WI38 (cell line): ENCODE data around the gene METTL2A.
A peak's percentile ranks its signal among the peaks of the same experiment; 100 is the strongest.
"Not testable (repeated sequence)": the region's sequence is repeated elsewhere in the genome, so short reads cannot be mapped to it uniquely, and the experiment has no call there.

Experiments
- H3K4me3 ChIP-seq: 2 replicates; pipeline ENCODE4 v1.5.1; 2011; ENCODE audit warnings: low read depth, mild to moderate bottlenecking, control low read depth, low read length
- CTCF ChIP-seq: IDR thresholded peaks from 2 replicates; pipeline ENCODE4 v1.5.1; 2012; ENCODE audit warnings: low read depth, mild to moderate bottlenecking, control low read depth, low read length

Gene METTL2A

DNA sequence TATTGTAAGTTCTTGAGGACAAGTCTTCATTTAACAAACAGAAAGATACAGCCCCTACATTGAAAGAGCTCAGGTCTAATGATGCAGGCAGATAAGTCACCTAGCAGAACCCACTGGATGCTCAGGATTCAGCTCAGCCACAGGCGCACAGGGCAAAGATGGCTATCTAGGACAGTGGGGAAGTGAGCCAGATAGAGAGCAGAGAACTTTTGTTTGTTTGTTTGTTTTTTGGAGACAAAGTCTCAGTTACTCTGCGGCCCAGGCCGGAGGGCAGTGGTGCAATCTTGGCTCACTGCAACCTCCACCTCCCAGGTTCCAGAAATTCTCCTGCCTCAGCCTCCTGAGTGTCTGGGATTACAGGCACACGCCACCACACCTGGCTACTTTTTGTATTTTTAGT is 20.4 kb downstream of the METTL2A start:
- H3K4me3 ChIP-seq: no peak overlapping the region
- TF ChIP-seq CTCF: no peak

DNA sequence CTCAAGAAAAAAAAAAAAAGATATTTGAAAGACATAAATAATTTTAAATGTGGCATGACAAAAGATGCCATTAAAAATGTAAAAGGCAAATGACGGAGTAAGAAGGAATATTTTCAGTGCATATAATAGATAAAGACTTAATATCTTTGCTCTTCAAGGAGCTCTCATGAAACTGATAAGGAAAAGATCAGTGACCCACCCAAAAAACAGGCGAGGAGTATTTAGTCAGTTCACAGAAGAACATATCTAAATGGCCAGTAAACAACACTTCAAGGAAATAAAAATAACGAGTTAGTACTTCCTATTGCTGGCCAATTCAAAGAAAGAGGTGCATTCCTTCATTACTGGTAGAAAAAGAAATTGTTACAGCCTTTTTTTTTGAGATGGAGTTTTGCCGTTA is 22.1 kb downstream of the METTL2A start:
- not testable (repeated sequence) for H3K4me3 ChIP-seq

DNA sequence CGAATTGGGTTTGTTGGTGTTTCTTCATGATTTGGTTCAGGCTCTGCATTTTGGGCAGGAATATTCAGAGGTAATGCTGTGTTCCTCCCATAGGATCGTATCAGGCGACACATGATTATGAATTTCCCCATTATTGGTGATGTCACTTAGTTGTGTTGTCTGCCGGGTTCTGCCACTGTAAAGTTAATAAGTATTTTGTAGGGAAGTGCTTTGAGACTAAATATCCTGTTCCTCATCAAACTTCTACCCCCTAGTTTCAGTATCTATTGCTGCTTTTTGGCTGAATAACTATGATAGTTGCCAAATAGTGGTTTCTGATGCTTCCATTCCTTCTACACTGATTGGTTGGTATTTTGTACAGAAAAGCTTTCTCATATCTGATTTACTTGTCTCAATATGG is 28.5 kb downstream of the METTL2A start:
- H3K4me3 ChIP-seq: not testable (repeated sequence)

GRCh38 chr17:62453041-62453440 is 29.3 kb downstream of the METTL2A start:
- H3K4me3 ChIP-seq: not testable (repeated sequence)

- H3K4me3 ChIP-seq: not testable (repeated sequence)
These were observed 30.0 kb downstream of the METTL2A start for GRCh38 chr17:62453656-62454055.

GRCh38 chr17:62454111-62454510 is 30.4 kb downstream of the METTL2A start:
- not testable (repeated sequence) for H3K4me3 ChIP-seq

DNA sequence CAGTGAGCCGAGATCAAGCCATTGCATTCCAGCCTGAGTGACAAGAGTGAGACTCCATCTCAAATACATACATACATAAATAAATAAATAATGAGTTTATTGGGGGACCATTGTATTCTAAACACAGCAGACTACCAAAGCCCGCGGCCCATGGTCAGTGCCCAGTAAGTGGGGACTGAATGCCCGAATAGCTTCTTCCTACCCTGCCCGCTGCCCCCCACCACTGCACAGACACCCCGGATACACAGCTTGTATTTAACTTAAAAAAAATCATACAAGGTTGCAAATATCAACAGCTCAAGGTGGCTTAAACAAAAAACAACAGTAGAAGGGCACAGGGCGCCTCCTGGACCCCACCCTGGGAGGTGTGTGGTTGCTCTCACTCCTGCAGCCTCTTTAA is 32.3 kb downstream of the METTL2A start:
- no peak overlapping the region for H3K4me3 ChIP-seq
- no peak for TF ChIP-seq CTCF

GRCh38 chr17:62458483-62458882 is 34.8 kb downstream of the METTL2A start:
- not testable (repeated sequence) for H3K4me3 ChIP-seq

GRCh38 chr17:62464422-62464821 is 40.7 kb downstream of the METTL2A start:
- not testable (repeated sequence) for H3K4me3 ChIP-seq

- not testable (repeated sequence) for H3K4me3 ChIP-seq
These were observed 41.6 kb downstream of the METTL2A start for GRCh38 chr17:62465271-62465670.

GRCh38 chr17:62470666-62471379 is 47.1 kb downstream of the METTL2A start:
- not testable (repeated sequence) for H3K4me3 ChIP-seq

GRCh38 chr17:62471380-62471880 is 47.7 kb downstream of the METTL2A start:
- H3K4me3 ChIP-seq: not testable (repeated sequence)

GRCh38 chr17:62473030-62473982 is 49.6 kb downstream of the METTL2A start:
- H3K4me3 ChIP-seq: not testable (repeated sequence)

- H3K4me3 ChIP-seq: peak overlapping the region; percentile 71; the same call in 1 of the 2 replicates
These were observed 53.4 kb downstream of the METTL2A start for GRCh38 chr17:62477111-62477510.

DNA sequence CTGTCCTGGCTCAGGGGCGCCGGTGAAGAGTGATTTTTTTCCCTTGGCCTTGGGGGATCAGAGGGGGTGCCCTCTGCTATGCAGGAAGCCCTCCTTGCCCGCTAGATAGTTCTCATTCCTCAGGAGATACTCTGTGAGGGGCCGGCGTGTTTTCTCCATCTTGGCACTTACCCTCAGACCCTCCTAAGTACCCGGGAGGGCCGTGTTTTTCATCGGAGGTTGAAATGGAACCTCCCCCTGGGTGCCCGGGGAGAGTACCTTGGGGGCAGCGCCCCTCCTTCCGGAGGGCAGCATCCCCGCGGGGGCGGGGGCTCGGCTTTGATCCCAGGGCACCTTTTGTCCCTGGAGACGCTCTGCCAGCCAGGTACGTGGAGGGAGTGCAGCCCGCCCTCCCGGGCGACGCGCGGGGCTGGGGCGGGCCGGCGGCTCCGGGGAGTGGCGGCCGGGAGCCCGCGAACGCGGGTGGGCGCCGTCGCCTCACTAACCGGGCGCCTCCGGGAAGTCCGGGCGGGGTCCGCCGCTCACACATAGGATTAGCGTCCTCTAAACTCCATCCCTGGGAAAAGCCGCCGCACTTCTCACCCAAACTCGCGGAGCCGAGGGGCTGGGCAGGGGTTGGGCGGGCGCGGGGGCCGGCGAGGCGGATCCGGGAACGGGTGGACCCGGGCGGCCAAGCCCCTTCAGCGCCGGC is 54.2 kb downstream of the METTL2A start:
- H3K4me3 ChIP-seq: peak overlapping the region; percentile 71
